Measurements from ENCODE around the gene EFCAB6. TPM values are rescaled to one million over a fixed set of nuclear protein-coding genes. Genes with fewer than 3 reads are reported as not detected.

The EFCAB6 gene
- total and polyA plus RNA-seq, 2 of the 4 experiments (the other 2 are of a cell fraction), result 0.44 to 1.1 TPM

DNA sequence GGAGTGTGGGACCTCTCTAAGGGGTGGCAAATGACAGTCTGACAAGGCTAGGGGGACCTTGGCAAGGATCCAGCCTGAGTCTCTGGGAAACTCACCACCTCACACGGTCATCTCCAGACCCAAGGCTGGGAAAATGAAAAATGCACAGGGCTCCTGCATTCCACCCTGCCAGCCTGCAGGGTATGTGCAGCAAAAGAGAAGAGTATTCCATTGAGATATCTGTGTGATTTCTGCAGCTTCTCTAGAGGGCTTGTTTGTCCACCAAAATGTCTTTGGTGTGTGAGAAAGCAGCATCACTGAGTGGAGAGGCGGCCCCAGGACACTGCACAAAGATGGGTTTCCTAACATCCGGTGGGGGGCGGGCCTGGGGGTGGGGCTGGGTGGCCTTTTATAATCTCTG, 177.8 kb downstream of the EFCAB6 start:
- no CpG with 5 or more reads among the region's 4 CpGs for WGBS, 2 experiments (ENCODE audit: extremely low coverage in 2 of 2, insufficient read length in 1 of 2)
- no peak overlapping the region for H4K5ac ChIP-seq (ENCODE audit: low read depth, low read length)
- H3K79me1 ChIP-seq (ENCODE audit: low read depth in 1 of 2, low read length in 2 of 2), result no peaks in the 10 kb centered on the region
- dilution Hi-C loops (cut with HindIII; ENCODE audit: low sequenced_read_pairs, unreplicated experiment), result no loop called here
- H3K23ac ChIP-seq (ENCODE audit: low read depth, low read length), result no peak overlapping the region
- no peak overlapping the region for H3K27ac ChIP-seq (ENCODE audit: insufficient read depth, low read length)
- no peak overlapping the region for H3K18ac ChIP-seq (ENCODE audit: low read depth, low read length)
- no peak overlapping the region for H3K9ac ChIP-seq (ENCODE audit: low read depth, low read length)
- no peak overlapping the region for H3K56ac ChIP-seq (ENCODE audit: extremely low read depth, insufficient read depth, low read length)
- no peak overlapping the region for H4K91ac ChIP-seq (ENCODE audit: insufficient read depth, low read depth, low read length)
- no peak overlapping the region for H2BK20ac ChIP-seq (ENCODE audit: low read depth, low read length)
- H2AFZ ChIP-seq (replicated peaks; ENCODE audit: low read length, poor library complexity), result no peak overlapping the region
- H2BK120ac ChIP-seq (ENCODE audit: low read depth, low read length), result no peak overlapping the region
- POLR2A ChIA-PET (ENCODE audit: unreplicated experiment), result no interaction called here
- H3K4me2 ChIP-seq (ENCODE audit: low read depth, low read length), result no peak overlapping the region
- no TSS peak for BruUV-seq (replicated peaks)
- H2BK15ac ChIP-seq (ENCODE audit: low read depth, low read length), result no peak overlapping the region
- H3K4ac ChIP-seq (ENCODE audit: low read depth, low read length), result no peak overlapping the region
- no peak for TF ChIP-seq FOS (IDR thresholded peaks at IDR 0.05; ENCODE audit: low read depth, low read length)
- TF ChIP-seq NFE2L2 (IDR thresholded peaks at IDR 0.05; ENCODE audit: low read depth, low read length), result no peak
- TF ChIP-seq, protein P1, sequence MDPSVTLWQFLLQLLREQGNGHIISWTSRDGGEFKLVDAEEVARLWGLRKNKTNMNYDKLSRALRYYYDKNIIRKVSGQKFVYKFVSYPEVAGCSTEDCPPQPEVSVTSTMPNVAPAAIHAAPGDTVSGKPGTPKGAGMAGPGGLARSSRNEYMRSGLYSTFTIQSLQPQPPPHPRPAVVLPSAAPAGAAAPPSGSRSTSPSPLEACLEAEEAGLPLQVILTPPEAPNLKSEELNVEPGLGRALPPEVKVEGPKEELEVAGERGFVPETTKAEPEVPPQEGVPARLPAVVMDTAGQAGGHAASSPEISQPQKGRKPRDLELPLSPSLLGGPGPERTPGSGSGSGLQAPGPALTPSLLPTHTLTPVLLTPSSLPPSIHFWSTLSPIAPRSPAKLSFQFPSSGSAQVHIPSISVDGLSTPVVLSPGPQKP (IDR thresholded peaks at IDR 0.05; ENCODE audit: borderline replicate concordance, low read depth, low read length), result no peak
- TF ChIP-seq CHD1 (IDR thresholded peaks at IDR 0.05; ENCODE audit: low read depth, low read length), result no peak
- TF ChIP-seq MAFK (IDR thresholded peaks at IDR 0.05; ENCODE audit: low read depth, low read length), result no peak
- no peak for TF ChIP-seq MXI1 (IDR thresholded peaks at IDR 0.05; ENCODE audit: borderline replicate concordance, low read depth, low read length)
- no peak for TF ChIP-seq CEBPB (IDR thresholded peaks at IDR 0.05; ENCODE audit: low read depth, low read length)
- TF ChIP-seq, protein P2, sequence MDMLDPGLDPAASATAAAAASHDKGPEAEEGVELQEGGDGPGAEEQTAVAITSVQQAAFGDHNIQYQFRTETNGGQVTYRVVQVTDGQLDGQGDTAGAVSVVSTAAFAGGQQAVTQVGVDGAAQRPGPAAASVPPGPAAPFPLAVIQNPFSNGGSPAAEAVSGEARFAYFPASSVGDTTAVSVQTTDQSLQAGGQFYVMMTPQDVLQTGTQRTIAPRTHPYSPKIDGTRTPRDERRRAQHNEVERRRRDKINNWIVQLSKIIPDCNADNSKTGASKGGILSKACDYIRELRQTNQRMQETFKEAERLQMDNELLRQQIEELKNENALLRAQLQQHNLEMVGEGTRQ (IDR thresholded peaks at IDR 0.05; ENCODE audit: low read depth, low read length), result no peak
- TF ChIP-seq POLR2A (IDR thresholded peaks at IDR 0.05; ENCODE audit: low read depth, low read length), result no peak
- TF ChIP-seq SMC3 (IDR thresholded peaks at IDR 0.05; ENCODE audit: low read depth, low read length), result no peak
- no peak for TF ChIP-seq RAD21 (IDR thresholded peaks at IDR 0.05; ENCODE audit: low read length)
- TF ChIP-seq, protein P3, sequence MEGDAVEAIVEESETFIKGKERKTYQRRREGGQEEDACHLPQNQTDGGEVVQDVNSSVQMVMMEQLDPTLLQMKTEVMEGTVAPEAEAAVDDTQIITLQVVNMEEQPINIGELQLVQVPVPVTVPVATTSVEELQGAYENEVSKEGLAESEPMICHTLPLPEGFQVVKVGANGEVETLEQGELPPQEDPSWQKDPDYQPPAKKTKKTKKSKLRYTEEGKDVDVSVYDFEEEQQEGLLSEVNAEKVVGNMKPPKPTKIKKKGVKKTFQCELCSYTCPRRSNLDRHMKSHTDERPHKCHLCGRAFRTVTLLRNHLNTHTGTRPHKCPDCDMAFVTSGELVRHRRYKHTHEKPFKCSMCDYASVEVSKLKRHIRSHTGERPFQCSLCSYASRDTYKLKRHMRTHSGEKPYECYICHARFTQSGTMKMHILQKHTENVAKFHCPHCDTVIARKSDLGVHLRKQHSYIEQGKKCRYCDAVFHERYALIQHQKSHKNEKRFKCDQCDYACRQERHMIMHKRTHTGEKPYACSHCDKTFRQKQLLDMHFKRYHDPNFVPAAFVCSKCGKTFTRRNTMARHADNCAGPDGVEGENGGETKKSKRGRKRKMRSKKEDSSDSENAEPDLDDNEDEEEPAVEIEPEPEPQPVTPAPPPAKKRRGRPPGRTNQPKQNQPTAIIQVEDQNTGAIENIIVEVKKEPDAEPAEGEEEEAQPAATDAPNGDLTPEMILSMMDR (conservative IDR thresholded peaks at IDR 0.05; ENCODE audit: low read depth, low read length), result no peak
- H2AK9ac ChIP-seq (replicated peaks; ENCODE audit: low read depth, low read length, poor library complexity), result no peak overlapping the region
- intact Hi-C loops (cut with micrococcal nuclease), result no loop called here
- DNase-seq (no peak), ATAC-seq (ENCODE audit: low read depth) (no peak)
- no peak overlapping the region for H3K14ac ChIP-seq (replicated peaks; ENCODE audit: low read depth, low read length)
- no peak overlapping the region for H2AK5ac ChIP-seq (ENCODE audit: low read depth, low read length)
- H3K36me3 ChIP-seq (ENCODE audit: control insufficient read depth, insufficient read depth, low read length), result no peaks in the 10 kb centered on the region
- peaks cover 2% of the 10 kb centered on the region; the same call in 1 of the 2 replicates for H3K9me3 ChIP-seq (ENCODE audit: control insufficient read depth, insufficient read depth, low read length)
- no peaks in the 10 kb centered on the region for H3K4me1 ChIP-seq (ENCODE audit: control insufficient read depth, insufficient read depth, low read length)
- H3K4me3 ChIP-seq (ENCODE audit: insufficient read depth, low read depth, low read length), result no peak overlapping the region
- H2BK5ac ChIP-seq (ENCODE audit: low read depth, low read length, poor library complexity, severe bottlenecking), result no peak overlapping the region
- H4K8ac ChIP-seq (ENCODE audit: low read depth in 2 of 2, low read length in 2 of 2), result no peak overlapping the region
- no peaks in the 10 kb centered on the region for H4K20me1 ChIP-seq (ENCODE audit: insufficient read depth, low read length)
- H3K9me1 ChIP-seq (ENCODE audit: insufficient read depth, low read length), result no peaks in the 10 kb centered on the region
- in situ Hi-C loops (cut with MboI; ENCODE audit: low sequenced_read_pairs), result no loop called here
- CTCF ChIA-PET, result no interaction called here
- no peaks in the 10 kb centered on the region; the same call in 1 of the 2 replicates for H3K27me3 ChIP-seq (ENCODE audit: control insufficient read depth, insufficient read depth, low read length)
